GM18498 (cell line): ENCODE measurements around the gene CEP89.
"Not testable (repeated sequence)": the region's sequence is repeated elsewhere in the genome, so short reads cannot be mapped to it uniquely, and the experiment has no call there.

Experiments
- ATAC-seq: cut with Tn5 transposase; IDR thresholded peaks from one replicate; pipeline ENCODE4 v1.9.1; 2021; ENCODE audit warnings: mild to moderate bottlenecking, moderate library complexity; ENCODE audit not compliant: unreplicated experiment

The CEP89 gene

DNA sequence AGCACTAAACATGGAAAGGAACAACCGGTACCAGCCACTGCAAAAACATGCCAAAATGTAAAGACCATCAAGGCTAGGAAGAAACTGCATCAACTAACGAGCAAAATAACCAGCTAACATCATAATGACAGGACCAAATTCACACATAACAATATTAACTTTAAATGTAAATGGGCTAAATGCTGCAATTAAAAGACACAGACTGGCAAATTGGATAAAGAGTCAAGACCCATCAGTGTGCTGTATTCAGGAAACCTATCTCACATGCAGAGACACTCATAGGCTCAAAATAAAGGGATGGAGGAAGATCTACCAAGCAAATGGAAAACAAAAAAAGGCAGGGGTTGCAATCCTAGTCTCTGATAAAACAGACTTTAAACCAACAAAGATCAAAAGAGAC is 123.7 kb downstream of the CEP89 start:
- ATAC-seq, result not testable (repeated sequence)

DNA sequence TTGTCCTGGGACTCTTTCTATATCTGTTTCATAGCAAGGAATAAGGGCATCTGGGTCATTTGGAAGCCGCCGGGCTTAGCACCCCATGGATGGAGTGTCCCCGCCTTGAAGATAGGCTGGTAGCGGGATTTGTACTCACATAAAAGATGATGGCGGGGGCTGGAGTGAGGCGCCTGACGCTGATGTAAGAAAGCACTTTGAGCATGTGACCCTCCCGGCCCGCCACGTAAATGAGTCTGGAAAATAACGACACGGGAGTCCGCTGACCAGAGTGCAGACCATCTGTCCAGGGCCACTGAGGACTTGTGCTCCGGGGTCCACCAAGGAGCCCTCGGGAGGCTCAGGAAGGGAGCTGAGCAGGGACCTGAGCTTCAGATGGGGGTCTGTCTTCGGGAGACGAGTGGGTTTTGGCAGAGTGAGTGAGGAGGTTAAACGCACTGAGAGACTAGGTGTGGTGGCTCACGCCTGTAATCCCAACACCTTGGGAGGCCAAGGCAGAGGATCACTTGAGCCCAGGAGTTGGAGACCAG is 128.0 kb downstream of the CEP89 start:
- ATAC-seq, result no peak

DNA sequence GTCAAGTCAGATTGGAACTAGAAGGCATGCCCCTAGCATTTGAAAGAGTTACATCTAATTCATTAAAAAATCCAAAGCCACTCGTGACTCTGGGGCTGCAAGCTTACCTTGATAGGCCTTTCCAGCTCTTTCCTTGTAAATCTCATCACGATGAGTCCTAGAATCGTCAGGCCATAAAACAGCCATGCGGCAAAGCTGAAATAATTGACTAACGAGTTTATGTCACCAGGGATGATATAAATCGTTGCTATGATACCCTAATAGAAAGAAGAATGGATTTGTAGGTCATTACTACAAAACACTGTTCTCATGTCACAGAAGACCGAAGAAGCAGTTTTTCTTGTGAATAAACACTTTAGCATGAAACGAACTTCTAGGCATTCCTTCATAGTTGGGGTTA is 129.7 kb downstream of the CEP89 start:
- ATAC-seq, result no peak

DNA sequence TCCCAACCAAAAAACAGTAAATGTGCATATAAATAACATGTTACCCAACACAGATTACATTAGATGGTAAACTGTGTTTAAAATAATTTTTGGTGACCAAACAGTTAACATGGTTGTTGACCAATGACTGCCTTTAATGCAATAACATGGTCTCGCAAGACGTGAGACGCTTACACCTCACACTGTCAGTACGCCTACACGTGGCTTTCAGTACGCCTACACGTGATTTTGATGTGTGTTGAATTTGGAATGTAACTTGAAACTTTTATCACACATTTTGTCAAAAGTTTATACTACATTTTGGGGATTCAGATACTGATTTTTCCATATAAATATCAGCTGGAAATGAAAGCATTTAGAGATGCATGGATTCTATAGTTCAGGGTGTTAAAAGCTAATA is 134.2 kb downstream of the CEP89 start:
- ATAC-seq, result no peak

DNA sequence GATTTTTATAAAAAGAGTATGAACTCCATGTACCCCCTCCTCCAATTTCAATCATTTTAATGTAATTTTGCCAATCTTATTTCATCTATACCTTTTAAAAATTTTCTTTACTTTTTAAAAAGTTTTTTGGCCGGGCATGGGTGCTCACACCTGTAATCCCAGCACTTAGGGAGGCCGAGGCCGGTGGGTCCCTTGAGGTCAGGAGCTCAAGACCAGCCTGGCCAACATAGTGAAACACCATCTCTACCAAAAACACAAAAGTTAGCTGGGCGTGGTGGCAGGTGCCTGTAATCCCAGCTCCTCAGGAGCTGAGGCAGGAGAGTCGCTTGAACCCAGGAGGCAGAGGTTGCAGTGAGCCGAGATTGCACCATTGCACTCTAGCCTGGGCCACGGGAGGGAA is 138.4 kb downstream of the CEP89 start:
- not testable (repeated sequence) for ATAC-seq

DNA sequence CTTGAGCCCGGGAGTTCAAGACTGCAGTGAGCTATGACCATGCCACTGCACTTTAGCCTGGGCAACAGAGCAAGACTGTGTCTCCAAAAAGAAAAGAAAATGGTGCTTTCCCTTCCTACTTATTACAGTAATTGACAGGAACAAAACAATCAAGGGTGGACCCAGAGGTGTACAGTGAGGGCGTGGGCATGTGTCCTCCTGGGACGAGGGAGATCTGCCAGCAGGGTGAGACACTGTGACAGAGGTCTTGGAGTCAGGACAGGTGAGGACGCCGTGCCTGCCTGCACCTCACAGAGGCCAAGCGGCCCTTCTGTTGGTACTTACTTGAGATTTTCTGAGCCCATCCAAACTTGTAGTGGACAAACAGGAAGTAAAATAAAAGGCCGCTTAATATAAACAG is 138.9 kb downstream of the CEP89 start:
- not testable (repeated sequence) for ATAC-seq

DNA sequence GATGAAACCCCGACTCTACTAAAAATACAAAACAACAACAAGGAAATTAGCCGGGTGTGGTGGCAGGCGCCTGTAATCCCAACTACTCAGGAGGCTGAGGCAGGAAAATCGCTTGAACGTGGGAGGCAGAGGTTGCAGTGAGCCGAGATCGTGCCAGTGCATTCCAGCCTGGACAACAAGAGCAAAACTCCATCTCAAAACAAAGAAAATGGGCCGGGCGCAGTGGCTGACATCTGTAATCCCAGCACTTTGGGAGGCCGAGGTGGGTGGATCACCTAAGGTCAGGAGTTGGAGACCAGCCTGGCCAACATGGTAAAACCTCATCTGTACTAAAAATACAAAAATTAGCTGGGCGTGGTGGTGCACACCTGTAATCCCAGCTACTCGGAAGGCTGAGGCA is 139.7 kb downstream of the CEP89 start:
- ATAC-seq, result not testable (repeated sequence)

DNA sequence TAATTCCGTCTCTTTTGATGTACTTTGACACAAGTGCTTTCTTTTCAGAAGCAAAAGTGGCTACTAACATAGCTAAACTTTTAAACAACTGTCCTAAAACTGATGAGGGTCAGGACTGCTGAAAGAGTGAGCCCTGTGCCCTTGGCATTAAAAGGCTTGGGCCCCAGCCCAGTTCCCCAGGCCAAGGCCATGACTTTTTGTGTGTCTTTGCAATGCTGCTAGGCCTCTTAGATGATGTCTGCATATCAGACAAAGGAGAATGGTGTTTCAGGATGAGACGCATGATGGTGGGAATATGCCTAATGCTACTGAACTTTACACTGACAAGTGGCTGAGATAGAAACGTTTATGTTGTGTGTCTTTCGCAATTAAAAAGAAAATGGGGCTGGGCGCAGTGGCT is 140.1 kb downstream of the CEP89 start:
- no peak for ATAC-seq

DNA sequence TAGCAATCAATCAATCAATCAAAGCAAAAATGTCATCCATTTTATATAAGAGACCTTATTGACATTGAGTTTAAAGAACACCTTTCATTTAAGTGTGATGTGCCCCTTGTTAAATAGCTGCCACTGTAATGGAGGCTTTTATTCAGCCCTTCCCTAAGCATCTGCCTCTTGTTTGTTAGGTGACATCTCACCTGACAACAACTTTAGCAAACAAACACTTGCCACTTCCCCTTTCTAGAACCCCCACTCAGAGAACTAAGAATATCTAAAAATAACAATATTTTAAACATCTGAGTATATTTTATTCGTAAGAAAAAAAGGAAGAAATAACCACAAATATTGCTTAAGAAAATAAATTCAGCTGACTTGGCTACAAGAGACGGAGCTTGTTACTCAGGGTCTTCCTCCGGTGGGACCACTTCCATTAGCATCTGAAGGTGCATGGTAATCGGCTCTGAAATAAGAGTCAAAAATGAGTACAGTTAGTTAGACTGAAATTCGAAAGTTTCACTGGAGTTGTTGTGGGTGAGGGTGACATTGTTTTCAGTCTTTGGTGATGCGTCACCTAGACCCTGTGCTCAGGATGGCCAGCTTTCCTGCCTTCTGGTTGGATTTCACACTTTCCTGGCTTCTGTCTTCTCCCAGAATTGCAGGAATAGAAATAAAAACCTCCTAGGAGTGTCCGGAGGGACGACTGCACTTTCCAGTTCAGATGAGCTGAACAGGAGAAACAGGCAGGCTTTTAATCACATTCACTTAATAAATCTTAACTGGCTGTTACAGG is 141.3 kb downstream of the CEP89 start:
- no peak for ATAC-seq

DNA sequence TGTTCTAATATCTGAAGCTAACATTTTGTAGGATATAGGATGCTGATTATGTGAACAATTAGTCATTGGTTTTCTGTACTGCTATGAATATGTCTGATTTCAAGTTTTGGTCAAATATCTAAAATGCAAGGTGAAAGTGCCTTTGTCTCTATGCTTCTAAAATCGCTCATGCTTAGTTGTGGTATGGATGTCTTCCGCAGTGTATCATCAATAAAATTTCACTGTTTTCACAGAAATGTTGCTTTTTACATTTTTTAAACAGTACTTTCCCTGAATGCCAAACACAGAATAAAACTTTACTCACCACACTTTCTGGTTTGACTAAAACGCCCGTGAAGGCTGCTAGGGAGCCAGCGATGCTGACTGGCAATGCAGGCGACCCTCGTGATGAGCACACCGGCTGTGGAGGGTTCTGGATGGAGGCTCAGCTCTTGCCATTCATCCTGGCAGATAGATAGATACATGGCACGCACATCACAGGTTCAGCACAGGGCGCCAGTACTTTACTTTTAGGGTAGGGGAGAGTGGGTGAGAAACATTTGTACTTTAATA is 142.3 kb downstream of the CEP89 start:
- ATAC-seq, result no peak

DNA sequence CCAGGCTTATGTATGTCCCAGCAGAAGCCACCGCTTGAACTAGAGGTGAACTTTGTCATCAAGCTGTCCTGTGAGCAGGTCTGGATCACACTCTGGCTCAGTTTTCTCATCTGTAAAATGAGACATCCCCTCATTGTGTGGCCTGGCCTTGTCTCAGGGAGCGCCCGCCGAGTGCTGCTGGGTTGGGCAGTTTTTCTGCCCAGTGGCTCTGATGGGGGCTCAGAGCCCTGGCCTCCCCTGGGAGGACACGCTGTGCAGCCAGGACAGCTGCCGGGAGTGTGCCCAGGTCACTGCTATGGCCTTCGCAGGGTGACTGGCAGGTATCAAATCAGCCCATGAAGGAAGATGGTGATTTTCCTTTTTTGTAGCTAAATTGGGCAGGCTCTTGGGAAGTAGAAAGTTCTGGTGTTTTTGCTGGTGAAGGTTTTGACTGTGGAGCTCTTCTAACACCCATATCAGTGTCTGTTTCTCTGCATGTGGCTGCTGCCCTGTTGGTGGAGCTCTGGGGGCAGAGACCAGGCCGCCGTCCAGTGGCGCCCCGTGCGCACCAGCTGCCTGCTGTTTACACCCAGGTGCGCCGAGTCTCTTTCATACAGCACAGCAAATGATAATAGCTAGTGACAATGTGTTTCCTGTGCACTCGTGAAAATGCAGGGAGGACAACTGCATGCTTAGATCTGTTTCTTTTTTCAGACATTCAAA is 143.0 kb downstream of the CEP89 start:
- ATAC-seq, result no peak

DNA sequence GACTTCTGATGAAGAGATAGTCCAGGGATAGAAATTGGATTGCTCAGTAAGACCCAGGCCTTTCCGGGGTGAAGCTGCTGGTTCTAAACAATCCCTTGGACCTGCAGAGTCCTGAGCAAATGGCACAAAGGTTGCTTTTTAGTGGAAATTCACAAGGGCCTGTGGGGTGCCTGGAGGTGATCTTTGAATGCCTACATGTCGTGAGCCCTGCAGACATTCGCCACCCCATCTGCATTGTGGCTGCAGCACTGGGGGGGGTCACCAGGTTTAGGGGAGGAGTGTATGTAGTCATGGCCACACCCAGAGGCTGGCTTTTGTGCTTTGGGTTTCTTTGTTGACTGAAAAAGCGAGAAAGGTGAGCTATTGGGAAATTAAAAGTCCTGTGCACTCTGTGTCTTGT is 143.6 kb downstream of the CEP89 start:
- no peak for ATAC-seq
